ENCODE results near the gene CBX4. TPM values are rescaled to one million over a fixed set of nuclear protein-coding genes. Genes with fewer than 3 reads are reported as not detected.

Gene CBX4
- total and polyA plus RNA-seq, 2 experiments from 2014 or later = 1.4 to 4.6 TPM

DNA sequence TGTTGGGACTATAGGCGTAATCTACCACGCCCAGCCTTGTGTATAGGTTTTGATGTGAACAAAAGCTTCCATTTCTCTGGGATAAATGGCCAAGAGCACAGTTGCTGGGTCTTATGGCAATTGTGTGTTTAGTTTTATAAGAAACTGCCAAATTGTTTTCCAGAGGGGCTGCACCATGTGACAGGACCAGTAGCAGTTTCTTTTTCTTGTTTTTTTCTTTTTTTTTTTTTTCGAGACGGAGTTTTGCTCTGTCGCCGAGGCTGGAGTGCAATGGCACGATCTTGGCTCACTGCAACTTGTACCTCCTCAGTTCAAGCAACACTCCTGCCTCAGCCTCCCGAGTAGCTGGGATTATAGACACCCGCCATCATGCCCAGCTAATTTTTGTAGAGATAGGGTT lies 34.3 kb upstream of the CBX4 start (continued):
- TF ChIP-seq, protein P1, sequence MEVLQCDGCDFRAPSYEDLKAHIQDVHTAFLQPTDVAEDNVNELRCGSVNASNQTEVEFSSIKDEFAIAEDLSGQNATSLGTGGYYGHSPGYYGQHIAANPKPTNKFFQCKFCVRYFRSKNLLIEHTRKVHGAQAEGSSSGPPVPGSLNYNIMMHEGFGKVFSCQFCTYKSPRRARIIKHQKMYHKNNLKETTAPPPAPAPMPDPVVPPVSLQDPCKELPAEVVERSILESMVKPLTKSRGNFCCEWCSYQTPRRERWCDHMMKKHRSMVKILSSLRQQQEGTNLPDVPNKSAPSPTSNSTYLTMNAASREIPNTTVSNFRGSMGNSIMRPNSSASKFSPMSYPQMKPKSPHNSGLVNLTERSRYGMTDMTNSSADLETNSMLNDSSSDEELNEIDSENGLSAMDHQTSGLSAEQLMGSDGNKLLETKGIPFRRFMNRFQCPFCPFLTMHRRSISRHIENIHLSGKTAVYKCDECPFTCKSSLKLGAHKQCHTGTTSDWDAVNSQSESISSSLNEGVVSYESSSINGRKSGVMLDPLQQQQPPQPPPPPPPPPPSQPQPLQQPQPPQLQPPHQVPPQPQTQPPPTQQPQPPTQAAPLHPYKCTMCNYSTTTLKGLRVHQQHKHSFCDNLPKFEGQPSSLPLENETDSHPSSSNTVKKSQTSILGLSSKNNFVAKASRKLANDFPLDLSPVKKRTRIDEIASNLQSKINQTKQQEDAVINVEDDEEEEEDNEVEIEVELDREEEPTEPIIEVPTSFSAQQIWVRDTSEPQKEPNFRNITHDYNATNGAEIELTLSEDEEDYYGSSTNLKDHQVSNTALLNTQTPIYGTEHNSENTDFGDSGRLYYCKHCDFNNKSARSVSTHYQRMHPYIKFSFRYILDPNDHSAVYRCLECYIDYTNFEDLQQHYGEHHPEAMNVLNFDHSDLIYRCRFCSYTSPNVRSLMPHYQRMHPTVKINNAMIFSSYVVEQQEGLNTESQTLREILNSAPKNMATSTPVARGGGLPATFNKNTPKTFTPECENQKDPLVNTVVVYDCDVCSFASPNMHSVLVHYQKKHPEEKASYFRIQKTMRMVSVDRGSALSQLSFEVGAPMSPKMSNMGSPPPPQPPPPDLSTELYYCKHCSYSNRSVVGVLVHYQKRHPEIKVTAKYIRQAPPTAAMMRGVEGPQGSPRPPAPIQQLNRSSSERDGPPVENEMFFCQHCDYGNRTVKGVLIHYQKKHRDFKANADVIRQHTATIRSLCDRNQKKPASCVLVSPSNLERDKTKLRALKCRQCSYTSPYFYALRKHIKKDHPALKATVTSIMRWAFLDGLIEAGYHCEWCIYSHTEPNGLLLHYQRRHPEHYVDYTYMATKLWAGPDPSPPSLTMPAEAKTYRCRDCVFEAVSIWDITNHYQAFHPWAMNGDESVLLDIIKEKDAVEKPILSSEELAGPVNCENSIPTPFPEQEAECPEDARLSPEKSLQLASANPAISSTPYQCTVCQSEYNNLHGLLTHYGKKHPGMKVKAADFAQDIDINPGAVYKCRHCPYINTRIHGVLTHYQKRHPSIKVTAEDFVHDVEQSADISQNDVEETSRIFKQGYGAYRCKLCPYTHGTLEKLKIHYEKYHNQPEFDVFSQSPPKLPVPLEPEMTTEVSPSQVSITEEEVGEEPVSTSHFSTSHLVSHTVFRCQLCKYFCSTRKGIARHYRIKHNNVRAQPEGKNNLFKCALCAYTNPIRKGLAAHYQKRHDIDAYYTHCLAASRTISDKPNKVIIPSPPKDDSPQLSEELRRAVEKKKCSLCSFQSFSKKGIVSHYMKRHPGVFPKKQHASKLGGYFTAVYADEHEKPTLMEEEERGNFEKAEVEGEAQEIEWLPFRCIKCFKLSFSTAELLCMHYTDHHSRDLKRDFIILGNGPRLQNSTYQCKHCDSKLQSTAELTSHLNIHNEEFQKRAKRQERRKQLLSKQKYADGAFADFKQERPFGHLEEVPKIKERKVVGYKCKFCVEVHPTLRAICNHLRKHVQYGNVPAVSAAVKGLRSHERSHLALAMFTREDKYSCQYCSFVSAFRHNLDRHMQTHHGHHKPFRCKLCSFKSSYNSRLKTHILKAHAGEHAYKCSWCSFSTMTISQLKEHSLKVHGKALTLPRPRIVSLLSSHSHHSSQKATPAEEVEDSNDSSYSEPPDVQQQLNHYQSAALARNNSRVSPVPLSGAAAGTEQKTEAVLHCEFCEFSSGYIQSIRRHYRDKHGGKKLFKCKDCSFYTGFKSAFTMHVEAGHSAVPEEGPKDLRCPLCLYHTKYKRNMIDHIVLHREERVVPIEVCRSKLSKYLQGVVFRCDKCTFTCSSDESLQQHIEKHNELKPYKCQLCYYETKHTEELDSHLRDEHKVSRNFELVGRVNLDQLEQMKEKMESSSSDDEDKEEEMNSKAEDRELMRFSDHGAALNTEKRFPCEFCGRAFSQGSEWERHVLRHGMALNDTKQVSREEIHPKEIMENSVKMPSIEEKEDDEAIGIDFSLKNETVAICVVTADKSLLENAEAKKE (CRISPR knock-in tag; IDR thresholded peaks at IDR 0.05) = no peak
- TF ChIP-seq EZH2 (IDR thresholded peaks at IDR 0.05; ENCODE audit: low read depth, unreplicated experiment) = no peak
- no peak for TF ChIP-seq STAT1 (IDR thresholded peaks at IDR 0.05; ENCODE audit: unreplicated experiment)
- TF ChIP-seq ZNF331 (CRISPR knock-in tag; IDR thresholded peaks at IDR 0.05; ENCODE audit: low read depth) = no peak
- no peak for TF ChIP-seq JUNB (IDR thresholded peaks at IDR 0.05; ENCODE audit: unreplicated experiment)

DNA sequence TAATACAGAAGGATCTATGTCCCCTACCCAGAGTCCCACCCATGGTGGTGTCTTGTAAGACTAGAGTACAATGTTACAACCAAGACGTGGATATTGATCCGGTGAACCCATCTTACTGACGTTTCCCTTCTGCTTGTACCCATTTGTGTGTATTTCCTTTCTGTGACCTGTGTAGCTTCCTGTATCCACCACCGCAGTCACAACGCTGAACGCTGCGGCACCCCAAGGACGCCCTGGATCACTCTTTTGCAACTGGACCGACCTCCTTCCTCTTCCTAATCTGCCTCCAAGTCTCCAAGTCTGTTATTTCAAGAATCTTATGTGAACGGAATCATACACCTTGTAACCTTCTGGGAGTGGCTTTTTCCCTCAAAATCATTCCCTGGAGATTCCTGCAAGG lies 33.5 kb upstream of the CBX4 start:
- Mint-ChIP-seq H3K36me3 (ENCODE audit: low read depth) (no peaks in the 10 kb centered on the region), H3K4me1 (peaks cover 4% of the 10 kb centered on the region), H3K27me3 (ENCODE audit: insufficient read depth, low read depth, poor library complexity) (peaks cover 6% of the 10 kb centered on the region), H3K9me3 (peaks cover 4% of the 10 kb centered on the region; the same call in 1 of the 3 replicates), H3K27ac (no peak overlapping the region), H3K4me3 (no peak overlapping the region)
- H3K4me1 ChIP-seq (ENCODE audit: insufficient read depth) = peaks cover 3% of the 10 kb centered on the region
- no peaks in the 10 kb centered on the region for H3K27me3 ChIP-seq (ENCODE audit: insufficient read depth)
- no peaks in the 10 kb centered on the region for H3F3A ChIP-seq (replicated peaks; ENCODE audit: low read depth)
- H3K79me2 ChIP-seq (replicated peaks; ENCODE audit: insufficient read depth) = no peaks in the 10 kb centered on the region
- H4K20me1 ChIP-seq (replicated peaks; ENCODE audit: insufficient read depth) = no peaks in the 10 kb centered on the region; the same call in 1 of the 2 replicates
- ATAC-seq (no peak), DNase-seq (ENCODE audit: low spot score) (no peak)
- no peaks in the 10 kb centered on the region for H3K36me3 ChIP-seq (ENCODE audit: insufficient read depth)
- H3K27ac ChIP-seq (ENCODE audit: low read depth) = no peak overlapping the region
- H3K4me3 ChIP-seq = no peak overlapping the region
- H3K9me2 ChIP-seq (ENCODE audit: insufficient read depth) = no peaks in the 10 kb centered on the region
- H2AFZ ChIP-seq = no peak overlapping the region
- TF ChIP-seq STAT1 (IDR thresholded peaks at IDR 0.05; ENCODE audit: unreplicated experiment) (no peak), NANOG (IDR thresholded peaks at IDR 0.05; ENCODE audit: borderline replicate concordance) (no peak), CREB1 (CRISPR knock-in tag; IDR thresholded peaks at IDR 0.05; ENCODE audit: low read depth) (no peak), EZH2phosphoT487 (IDR thresholded peaks at IDR 0.05; ENCODE audit: unreplicated experiment) (no peak), EZH2 (IDR thresholded peaks at IDR 0.05; ENCODE audit: low read depth, unreplicated experiment) (no peak), POLR2AphosphoS5 (IDR thresholded peaks at IDR 0.05; ENCODE audit: low read depth) (no peak)
- TF ChIP-seq, protein P2, sequence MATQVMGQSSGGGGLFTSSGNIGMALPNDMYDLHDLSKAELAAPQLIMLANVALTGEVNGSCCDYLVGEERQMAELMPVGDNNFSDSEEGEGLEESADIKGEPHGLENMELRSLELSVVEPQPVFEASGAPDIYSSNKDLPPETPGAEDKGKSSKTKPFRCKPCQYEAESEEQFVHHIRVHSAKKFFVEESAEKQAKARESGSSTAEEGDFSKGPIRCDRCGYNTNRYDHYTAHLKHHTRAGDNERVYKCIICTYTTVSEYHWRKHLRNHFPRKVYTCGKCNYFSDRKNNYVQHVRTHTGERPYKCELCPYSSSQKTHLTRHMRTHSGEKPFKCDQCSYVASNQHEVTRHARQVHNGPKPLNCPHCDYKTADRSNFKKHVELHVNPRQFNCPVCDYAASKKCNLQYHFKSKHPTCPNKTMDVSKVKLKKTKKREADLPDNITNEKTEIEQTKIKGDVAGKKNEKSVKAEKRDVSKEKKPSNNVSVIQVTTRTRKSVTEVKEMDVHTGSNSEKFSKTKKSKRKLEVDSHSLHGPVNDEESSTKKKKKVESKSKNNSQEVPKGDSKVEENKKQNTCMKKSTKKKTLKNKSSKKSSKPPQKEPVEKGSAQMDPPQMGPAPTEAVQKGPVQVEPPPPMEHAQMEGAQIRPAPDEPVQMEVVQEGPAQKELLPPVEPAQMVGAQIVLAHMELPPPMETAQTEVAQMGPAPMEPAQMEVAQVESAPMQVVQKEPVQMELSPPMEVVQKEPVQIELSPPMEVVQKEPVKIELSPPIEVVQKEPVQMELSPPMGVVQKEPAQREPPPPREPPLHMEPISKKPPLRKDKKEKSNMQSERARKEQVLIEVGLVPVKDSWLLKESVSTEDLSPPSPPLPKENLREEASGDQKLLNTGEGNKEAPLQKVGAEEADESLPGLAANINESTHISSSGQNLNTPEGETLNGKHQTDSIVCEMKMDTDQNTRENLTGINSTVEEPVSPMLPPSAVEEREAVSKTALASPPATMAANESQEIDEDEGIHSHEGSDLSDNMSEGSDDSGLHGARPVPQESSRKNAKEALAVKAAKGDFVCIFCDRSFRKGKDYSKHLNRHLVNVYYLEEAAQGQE (IDR thresholded peaks at IDR 0.05; ENCODE audit: unreplicated experiment) = no peak
- no peak overlapping the region for H3K4me2 ChIP-seq

All from GM23338 (cell line).